HG03095 (cell line): ENCODE data around the gene SH3BP1.
"Not testable (repeated sequence)": the region's sequence is repeated elsewhere in the genome, so short reads cannot be mapped to it uniquely, and the experiment has no call there.

ENCODE experiments used
- ATAC-seq: cut with Tn5 transposase; IDR thresholded peaks from one replicate; pipeline ENCODE4 v1.9.1; 2021; ENCODE audit warnings: moderate library complexity; ENCODE audit not compliant: unreplicated experiment

The SH3BP1 gene

GRCh38 chr22:37676736-37677492 lies 37.4 kb downstream of the SH3BP1 start:
- no peak for ATAC-seq

GRCh38 chr22:37677493-37677974 lies 38.1 kb downstream of the SH3BP1 start:
- no peak for ATAC-seq

GRCh38 chr22:37678372-37678771 lies 38.9 kb downstream of the SH3BP1 start:
- no peak for ATAC-seq

- no peak for ATAC-seq
These were observed 40.2 kb downstream of the SH3BP1 start for GRCh38 chr22:37679670-37680069.

GRCh38 chr22:37680191-37680851 lies 40.9 kb downstream of the SH3BP1 start:
- ATAC-seq = no peak

- no peak for ATAC-seq
These were observed 41.5 kb downstream of the SH3BP1 start for GRCh38 chr22:37681001-37681424.

- no peak for ATAC-seq
These were observed 42.1 kb downstream of the SH3BP1 start for GRCh38 chr22:37681556-37682049.

- no peak for ATAC-seq
These were observed 45.5 kb downstream of the SH3BP1 start for GRCh38 chr22:37684803-37685615.

- peak; percentile 52 for ATAC-seq
These were observed 46.8 kb downstream of the SH3BP1 start, which contains the start of gene NOL12 for GRCh38 chr22:37686002-37686982. Gene NOL12 (plus strand): TSS chr22:37686343. CDS start chr22:37686393, 50 bp downstream.

GRCh38 chr22:37690407-37690806 lies 50.9 kb downstream of the SH3BP1 start:
- no peak for ATAC-seq

- ATAC-seq = no peak
These were observed 51.5 kb downstream of the SH3BP1 start for GRCh38 chr22:37690901-37691504.

- ATAC-seq = no peak
These were observed 53.3 kb downstream of the SH3BP1 start for GRCh38 chr22:37692627-37693285.

- ATAC-seq = not testable (repeated sequence)
These were observed 54.7 kb downstream of the SH3BP1 start for GRCh38 chr22:37694131-37694530.

- not testable (repeated sequence) for ATAC-seq
These were observed 56.8 kb downstream of the SH3BP1 start for GRCh38 chr22:37696260-37696656.

GRCh38 chr22:37696657-37697537 lies 57.4 kb downstream of the SH3BP1 start, which contains the start of gene TRIOBP:
Gene TRIOBP (plus strand): TSS chr22:37697048. CDS start chr22:37701366, 4,318 bp downstream.
- ATAC-seq = peak; percentile 71

- no peak for ATAC-seq
These were observed 58.0 kb downstream of the SH3BP1 start for GRCh38 chr22:37697538-37697835.

- ATAC-seq = no peak
These were observed 61.8 kb downstream of the SH3BP1 start for GRCh38 chr22:37701141-37701786.

GRCh38 chr22:37703906-37704305 lies 64.4 kb downstream of the SH3BP1 start:
- no peak for ATAC-seq
